HT1080 (cell line): ENCODE results near the gene NTF3. TPM values are rescaled to one million over a fixed set of nuclear protein-coding genes. Genes with fewer than 3 reads are reported as not detected.
A peak's percentile ranks its signal among the peaks of the same experiment; 100 is the strongest.

Source experiments
- DNase-seq: peaks from one replicate; pipeline ENCODE4 v3.0.0-alpha.2; 2015; ENCODE audit warnings: low read depth
- total RNA-seq: library from RNA; depleted of rRNA; stranded (reverse); fragments of >200 nt; shearing (Covaris generic); gene quantifications from 2 replicates; pipeline ENCODE4 v1.2.3, GENCODE V29; 2014

NTF3 gene
- total RNA-seq, 1 experiment from 2014 or later: not detected

DNA sequence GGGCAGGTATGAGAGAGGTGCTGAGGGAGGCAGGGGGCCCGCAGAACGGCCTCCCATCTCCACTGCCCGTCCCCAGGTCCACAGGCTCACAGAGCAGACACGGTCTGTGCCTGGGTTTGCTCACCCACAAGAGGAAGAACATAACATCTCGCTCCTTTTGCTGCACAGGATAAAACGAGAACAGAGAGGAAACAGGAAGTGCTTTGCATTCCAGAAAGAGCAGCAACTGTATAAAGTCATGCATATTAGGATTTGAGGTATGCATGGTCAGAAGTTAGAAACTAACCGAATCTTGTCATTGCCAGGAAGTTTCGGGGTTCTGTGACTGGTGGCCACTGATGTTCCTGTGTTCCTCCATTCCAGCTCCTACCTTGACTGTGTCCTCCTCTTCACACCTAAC is 25.0 kb downstream of the NTF3 start:
- peak; percentile 47 for DNase-seq

DNA sequence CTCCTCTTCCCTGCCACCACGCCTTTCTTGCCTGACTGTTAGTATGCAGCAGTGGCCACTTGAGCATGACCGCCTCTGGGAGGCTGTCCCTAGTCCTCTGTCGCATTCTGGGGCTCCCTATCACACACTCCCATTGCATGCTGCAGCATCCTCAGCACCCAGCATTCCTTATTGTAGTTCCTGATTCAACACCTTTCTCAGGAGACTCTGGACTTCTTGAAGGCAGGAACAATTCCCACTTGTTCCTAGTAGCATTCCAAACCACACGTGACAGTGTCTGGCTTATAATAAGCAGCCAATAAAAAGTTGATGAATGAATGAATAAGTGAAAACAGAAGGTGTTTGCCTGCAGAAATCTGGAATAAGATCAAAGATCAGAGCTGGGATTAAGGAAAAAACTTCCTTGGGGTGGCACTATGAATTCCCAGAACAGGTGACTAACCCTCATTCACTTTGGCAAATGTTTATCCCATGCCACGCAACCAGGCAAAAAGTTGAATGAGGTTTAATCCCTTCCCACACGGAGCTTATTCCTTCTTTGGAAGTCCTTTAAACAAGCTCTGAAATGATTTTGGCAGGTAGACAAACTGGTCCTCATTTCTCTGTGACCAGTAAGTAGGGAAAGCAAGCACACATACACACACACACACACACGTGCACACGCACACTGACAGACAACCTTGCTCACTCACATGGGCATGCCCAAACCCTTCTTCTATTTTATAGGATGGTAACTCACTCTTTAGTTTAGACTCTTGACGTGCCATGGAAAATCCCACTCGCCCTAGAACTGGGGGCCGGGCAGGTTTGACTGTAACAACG is 26.5 kb downstream of the NTF3 start:
- DNase-seq: no peak

DNA sequence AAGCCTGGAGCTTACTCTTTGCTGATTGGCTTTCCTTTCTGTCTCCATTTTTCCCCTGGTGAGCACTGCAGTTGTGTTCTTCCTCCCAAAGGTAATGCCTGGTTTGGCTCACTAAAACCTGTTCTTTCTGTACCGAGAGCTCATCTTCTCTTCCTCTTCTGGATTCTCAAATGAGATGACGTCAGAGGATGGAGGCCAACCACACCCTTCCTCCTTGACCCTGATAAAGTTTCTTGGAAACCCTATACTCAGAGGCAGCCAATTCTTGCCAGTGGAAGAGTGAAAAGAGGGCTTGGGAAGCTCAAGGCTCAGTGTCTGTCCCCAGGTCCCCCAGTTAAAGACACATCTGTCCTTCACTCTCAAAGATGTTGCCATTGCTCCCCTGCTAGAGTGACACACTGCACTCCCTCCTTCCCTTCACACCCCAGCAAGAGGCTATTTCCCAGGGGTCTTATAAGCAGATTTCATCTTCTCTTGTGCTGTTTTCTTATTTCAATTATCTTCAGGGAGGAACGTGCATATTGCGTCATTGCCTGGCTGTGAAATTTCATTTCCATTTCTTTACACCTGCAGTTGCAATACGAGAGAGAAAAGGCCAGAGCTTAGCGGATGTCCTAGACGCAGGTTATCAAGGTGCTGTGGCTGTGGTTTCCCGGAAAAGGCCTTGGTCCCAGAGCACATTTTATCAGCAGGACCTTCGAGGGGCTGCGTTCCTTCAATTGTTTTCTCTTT is 27.3 kb downstream of the NTF3 start:
- DNase-seq: no peak

DNA sequence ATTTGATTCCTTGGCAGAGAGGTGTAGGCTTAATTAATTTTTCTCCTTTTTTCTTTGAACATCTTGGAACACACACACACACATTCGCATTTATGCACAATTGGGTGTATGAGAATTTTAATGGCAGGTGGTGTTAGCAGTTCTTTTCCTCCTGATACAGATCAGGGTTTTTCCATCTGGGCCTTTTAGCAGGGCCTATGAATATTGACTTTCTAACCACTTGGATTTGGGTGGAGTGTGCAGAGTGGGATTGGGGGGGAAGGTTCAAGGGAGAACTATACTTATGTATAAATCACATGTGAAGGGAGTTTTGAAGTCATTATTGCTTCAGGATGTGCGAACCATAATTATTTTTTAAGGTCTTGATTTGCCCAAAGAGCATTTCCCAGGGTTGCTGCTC is 28.9 kb downstream of the NTF3 start:
- DNase-seq: no peak

DNA sequence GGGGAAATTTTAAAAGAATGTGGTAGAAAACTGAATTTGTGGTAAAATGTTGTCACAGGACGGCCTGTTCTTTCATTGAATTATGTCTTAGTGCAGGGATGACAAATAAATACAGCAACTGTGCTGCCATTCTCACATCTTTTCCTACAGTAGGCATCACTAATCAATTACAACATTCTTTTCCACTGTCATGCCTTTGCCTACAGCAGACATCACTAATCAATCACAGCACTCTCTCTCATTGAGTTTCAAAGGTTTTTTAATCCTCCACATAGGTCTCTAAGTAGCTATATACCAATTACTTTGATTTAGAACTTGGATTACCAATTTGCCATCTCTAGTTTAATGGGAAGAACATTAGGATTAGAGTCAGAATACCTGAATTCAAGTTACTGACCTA is 30.1 kb downstream of the NTF3 start:
- no peak for DNase-seq

DNA sequence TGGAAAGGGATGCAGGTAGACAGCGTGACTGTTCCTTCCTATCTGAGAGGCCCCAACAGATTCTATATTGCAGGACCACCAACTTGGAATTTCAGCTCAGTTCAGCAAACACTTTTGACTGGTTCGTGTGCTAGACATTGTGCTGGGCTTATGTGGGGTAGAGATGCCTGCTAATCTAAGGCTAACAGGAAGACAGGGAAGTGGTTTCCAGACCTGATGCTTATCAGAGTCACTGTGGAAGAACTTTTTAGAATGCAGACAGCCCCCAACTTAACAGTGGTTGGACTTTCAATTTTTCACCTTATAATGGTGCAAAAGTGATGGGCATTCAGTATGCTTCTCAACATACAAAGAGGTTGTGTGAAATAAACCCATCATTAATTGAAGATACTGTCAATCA is 32.2 kb downstream of the NTF3 start:
- DNase-seq: no peak

DNA sequence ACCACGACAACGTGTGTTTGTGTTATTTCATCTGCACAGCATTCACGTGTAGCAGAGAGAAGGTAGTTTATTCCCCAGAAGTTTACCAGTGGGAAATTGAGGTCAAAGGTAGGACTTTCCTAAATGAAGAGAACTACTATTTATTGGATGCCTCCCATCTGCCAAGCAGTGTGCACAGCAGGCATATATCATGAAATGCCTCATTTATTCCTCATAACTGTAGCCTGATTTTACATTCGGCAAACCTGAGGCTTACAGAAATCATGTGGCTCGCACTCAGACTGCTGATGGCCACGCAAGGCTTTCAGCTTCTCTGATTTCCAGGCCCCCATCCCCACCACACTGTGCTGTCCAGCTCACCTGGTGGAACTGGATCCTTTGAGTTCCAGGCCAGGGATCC is 33.5 kb downstream of the NTF3 start:
- DNase-seq: no peak

DNA sequence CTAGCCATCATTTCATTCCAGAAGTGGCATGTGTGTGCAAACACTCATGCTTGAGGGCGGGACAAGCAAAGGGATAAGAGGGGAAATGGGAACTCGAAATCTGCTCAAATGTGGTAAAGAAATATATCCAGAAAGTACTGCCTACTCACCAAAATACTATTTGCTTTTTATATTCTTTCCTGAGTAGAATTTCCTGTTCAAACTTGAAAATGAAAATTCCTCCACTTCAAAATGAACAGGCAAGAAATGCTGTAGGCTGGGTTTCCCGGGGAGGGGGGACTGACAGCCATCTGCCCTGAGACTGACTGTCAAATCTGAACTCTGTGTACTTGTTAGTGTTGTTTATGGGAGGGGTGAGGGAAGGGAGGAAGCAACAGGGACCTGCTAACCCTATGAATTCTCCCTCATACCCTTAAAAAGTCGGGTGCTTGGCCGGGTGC is 34.6 kb downstream of the NTF3 start:
- no peak for DNase-seq

DNA sequence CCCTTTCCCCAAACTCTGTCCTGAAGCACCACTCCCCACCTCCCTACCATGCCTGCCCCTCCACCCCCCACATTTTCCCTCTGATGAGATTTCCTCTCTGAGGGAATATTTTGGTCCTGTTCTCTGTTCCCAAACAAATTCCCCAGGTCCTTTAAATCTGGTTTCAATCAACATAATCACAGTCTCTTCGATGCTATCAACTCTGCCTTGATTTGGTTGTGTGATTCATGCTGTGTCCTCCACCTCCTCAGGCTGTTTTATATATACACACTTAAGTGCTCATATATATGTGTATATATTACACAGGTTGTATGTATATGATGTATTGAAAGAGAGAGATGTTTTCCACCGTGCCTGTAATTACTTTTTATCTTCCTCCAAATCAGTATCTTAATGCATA is 36.0 kb downstream of the NTF3 start:
- no peak for DNase-seq

DNA sequence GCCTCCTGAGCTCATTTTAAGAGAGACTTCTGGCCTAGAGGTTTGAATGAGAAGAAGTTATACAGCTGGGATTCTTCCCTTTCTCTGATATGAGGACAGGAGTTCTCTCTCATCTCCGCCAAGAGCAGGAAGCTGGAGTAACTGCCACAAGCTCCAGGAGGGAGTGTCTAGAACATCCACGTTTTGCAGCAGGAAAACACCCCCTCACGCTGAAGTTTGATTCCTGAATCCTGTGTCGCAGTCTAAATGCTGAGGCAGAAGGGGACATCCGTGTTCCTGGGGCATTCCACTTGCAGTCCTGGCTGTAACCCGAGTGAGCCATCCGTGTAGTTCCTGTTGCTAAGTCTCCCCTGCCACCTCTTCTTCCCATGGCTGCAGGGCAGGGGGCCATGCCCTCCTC is 38.3 kb downstream of the NTF3 start:
- DNase-seq: no peak

DNA sequence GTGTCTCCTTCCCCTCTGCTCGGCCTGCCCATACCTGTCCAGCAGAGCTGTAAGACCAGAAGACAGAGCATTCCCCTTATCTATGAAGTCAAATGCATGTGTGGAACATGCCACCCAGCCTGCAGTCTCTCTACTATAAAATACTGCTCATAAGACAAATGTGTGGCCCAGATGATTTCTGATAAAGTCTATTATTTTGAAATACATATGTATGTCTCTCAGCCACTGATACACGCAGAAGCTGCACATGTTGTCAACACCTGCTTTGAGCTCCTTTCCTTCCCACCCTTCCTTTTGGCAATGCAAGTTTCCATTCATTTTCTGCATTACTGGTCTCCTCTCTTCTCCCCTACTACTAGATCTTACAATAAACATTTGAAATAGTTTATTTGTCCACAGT is 38.8 kb downstream of the NTF3 start:
- DNase-seq: no peak

DNA sequence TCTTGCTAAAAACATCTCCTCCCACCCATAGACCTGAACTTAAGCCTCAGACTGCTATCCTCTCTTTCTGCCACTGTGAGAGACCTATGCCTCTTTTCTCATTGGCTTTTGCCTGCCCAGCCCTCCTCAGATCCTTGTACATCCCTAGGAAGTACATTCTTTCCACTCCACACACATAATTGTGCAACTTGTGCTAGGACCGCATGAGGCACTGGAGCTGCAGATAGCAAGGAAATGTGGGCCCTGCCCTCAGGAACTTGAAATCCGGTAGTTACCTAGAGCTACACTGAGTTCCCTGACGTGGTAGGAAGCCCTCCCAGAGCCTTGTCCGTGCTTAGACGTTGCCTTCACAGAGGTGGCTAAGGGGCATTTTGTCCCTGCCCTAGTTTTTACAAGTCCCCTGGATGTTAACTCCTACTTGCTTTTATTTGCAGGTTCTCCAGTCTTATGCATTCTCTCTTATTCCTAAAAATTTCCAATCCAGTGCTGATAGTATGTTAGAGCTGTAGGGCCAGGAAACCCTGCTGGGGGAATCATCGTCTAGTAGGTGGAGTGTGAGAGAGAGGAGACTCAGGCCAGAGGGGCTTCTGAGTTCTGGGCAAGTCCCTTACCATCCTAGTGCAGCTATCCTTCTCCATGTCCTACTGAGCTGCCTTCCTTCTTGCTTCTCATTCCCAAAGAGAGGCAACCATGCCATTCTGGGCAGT is 41.3 kb downstream of the NTF3 start:
- no peak for DNase-seq

DNA sequence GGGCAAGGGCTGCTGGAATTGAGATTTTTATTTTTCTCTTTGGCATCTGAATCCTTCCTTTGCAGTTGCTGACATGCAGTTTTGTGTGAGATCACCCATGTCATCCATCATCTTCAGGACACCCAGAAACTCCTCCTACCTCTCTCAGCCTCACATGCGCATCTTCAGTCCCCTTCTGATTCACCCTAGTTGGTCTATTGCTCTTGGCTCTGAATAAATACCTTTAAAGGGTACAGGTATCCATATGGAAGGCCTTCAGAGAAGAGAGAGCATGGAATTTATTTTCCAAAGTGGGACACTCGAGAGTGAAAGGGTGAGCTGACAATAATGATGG is 41.8 kb downstream of the NTF3 start:
- no peak for DNase-seq

DNA sequence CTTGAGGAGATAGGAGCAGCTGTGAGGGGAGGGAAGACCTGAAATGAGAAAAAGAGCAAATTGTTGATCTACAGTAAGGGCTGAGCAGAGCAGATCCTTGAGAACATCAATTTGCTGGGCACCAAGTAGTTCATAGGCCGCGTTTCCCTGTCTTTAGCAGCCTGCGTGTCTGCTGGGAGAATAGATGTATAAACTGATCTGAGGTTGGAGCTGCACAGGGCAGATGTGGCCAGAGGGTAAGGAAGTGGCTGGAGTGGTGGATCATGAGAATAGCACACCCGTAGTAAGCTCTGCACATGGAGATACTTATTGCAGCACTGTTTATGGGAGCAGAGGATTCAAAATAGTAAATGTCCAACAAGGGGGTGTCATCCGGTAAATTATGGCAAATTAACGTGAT is 44.4 kb downstream of the NTF3 start:
- no peak for DNase-seq

DNA sequence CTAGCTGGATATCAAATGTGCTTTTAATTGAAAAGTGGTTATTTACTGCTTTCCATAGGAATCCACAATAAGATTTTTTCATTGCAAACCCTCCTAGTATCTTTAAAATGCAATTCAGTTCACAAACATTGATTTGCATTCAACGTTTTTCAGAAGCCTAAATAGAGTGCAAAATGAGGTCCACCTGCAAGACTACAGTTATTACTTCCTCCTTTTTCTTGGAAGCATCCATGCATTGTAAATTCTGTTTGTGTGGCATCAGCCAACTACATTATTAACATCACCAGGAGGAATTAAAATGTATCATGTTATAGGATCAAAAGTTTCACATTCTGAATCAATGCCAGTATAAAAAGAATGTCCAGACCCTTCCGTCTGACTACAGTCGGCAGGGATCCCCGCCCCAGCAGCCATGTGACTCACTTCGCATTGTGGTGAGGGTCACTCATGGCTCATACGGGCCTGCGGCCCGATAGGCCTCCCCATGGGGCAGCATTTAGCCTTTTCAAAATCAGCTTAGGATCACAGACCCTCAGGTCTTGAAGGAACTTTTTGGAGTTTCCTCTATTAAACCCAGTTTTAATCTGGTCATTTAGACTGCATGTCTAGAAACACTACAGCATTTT is 46.3 kb downstream of the NTF3 start:
- no peak for DNase-seq

DNA sequence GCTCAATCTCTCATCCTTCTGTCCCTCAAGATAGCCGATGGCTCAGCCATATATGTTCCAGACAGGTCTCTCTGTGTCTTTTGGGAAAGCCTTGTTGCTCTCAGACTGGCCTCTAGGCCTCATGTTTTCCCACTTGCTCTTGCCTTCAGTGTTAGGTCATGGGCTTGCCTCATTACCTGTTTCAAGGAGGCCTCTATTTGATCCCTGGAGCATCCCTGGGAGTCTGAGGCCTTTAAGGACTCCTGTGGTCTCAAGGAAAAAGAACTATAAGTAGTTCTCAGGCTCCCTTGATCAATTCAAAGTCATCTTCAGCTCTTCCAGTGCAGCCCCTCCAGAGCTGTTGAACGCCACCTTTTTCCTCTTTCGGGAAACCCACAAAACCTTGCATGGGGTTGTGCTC is 47.9 kb downstream of the NTF3 start:
- DNase-seq: no peak

DNA sequence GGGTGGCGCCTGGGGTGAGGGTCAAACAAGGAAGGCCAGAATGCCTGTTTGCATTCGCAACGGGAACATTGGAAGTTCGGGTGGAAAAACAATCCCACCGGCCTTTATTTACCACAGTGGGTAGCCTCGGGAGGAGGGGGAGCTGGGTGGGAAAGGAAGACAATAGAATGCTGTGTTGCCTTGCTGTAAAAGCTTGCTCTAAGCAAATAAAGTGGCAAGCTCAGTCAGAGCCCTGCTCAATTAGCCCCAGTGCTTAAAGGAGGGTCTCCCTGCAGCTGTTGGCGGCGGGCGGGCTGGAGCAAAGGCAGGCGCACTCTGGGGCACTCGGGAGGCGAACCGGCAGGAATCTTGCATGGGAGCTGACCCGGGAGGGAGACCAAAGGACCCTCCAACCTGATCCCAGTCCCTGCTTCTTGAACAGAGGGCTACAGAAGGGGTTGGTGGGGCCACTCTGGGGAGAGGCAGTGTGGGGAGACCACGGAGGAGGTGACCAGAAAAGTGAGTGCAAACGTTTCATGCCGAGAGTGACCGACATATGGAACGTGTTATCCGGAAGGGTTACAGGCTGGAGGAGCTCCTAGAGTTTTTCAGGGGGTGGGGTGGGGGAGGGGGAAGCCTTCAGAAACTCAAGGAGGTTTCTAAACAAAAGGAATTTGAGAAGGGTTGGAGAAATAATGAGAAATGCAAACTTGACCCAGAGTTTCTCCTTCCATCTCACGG is 48.5 kb downstream of the NTF3 start:
- DNase-seq: no peak

DNA sequence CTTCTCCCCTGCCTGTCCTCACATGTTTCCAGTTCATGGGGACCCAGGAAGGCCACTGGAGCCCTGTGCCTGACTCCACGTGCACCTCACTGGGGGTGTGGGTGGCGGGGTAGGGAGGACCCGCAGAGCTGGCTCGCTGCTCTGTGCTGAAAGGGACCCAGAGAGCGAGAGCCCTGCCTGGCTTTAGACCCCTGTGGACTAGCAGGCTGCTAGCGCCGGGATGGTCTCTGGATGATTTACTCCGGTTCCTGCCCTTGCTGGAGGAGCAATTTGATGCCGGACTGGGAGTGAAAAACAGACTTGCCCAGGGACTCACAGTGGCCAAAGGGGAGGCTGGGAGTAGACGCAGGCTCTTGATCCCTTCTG is 49.0 kb downstream of the NTF3 start:
- no peak for DNase-seq

DNA sequence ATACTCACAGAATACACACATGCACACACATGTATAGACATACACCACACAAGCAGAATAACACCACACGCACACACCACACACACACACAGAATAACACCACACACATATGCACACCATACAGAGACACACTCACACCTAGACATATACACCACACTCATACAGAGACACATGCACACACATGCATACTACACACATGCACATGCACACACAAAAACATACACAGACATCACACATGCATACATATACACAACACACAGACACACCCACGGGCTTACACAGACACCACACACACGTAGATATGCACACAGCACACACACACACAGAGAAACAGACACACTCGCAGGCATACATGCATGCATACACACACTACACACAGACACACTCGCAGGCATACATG is 49.7 kb downstream of the NTF3 start:
- DNase-seq: no peak

DNA sequence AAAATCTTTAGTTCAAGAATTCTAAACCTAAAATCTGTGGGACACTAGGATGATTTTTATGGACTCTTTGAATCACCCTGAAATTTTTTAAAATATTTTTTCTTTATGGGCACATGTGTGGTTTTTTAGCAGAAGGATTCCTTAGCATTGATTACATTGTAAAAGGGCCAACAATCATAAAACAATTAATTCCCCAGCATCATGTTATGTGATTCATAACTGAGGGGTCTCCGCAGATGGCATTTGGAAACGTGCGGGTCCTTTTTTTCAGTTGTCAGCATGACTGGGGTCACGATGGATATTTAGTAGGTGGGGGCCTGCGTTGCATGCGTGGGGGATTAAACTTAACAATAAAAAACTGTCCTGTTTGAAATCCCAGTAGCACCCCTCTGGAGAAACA is 52.5 kb downstream of the NTF3 start:
- DNase-seq: no peak

DNA sequence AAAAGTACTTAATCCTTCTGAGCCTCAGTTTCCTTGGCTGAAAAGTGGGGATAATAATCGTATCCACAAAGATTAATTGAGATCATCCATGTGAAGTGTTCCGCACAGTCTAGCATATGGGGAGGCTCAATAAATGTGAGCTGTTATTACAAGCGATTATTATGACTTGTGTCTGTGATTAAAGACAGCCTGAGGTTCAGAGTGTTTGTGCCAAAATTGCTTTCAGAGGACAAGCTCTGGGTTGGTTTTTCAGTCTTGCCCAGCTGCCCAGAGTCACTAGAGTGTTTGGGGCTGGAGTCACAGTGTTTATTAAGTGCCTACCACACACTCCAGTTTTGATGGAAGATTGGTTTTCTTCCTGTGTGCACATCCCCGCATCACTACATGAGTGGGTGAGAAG is 53.5 kb downstream of the NTF3 start:
- DNase-seq: no peak
